Right lobe of liver (tissue), 4 donors: ENCODE data around the gene DCTN1.

ENCODE experiments used
- POLR2A ChIP-seq: fragments of 450-650 bp; IDR thresholded peaks from one replicate; pipeline ENCODE4 v1.6.1; 2017; ENCODE audit warnings: antibody characterized with exemption, mild to moderate bottlenecking
- TF ChIP-seq, protein P1 (sequence below), 4 donors: fragments of 200-600 bp in 3 of 4; fragments of 450-650 bp in 1 of 4; IDR thresholded peaks; one replicate each; pipeline versions ENCODE4 v1.5.1 to v1.8.0; 2016 to 2022; ENCODE audit warnings: antibody characterized with exemption in 4 of 4, mild to moderate bottlenecking in 2 of 4
- donor health status: DM: no; HTN: no; CAD: no.
- donor health status: DM: no; HTN: no; CAD: no.
- donor health status: DM: no; HTN: yes; CAD: no.

DNA sequence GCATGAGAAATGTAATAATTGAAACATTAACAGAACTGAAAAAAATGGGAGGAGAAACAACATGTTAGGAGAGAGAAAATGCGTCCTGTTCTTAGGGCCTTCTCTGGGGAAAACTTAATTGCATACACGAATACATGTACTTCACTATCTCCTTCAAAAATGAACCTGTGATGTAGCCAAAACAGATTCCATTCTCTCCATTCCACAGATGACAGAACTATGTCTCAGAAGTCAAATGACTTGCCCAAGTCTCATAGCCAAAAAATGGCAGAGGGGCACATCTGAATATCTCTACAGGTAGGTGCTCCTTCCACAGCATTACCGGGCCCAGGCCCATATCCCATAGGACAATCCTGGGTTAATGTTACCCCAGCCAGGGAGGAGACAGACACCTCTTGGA, 3.9 kb upstream of the DCTN1 start:
- TF ChIP-seq, protein P1, sequence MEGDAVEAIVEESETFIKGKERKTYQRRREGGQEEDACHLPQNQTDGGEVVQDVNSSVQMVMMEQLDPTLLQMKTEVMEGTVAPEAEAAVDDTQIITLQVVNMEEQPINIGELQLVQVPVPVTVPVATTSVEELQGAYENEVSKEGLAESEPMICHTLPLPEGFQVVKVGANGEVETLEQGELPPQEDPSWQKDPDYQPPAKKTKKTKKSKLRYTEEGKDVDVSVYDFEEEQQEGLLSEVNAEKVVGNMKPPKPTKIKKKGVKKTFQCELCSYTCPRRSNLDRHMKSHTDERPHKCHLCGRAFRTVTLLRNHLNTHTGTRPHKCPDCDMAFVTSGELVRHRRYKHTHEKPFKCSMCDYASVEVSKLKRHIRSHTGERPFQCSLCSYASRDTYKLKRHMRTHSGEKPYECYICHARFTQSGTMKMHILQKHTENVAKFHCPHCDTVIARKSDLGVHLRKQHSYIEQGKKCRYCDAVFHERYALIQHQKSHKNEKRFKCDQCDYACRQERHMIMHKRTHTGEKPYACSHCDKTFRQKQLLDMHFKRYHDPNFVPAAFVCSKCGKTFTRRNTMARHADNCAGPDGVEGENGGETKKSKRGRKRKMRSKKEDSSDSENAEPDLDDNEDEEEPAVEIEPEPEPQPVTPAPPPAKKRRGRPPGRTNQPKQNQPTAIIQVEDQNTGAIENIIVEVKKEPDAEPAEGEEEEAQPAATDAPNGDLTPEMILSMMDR (IDR thresholded peaks at IDR 0.05): no peak
- TF ChIP-seq POLR2A: no peak
